Endothelial cell of umbilical vein (primary cell): ENCODE measurements around the gene GEMIN4. TPM values are rescaled to one million over a fixed set of nuclear protein-coding genes. Genes with fewer than 3 reads are reported as not detected.

Experiments
- BruUV-seq: library from RNA; stranded (reverse); fragments of 400-500 nt; replicated peaks from 2 replicates; lab custom pipeline; 2021; lab: Mats Ljungman, UMichigan
- CTCF ChIA-PET: fragments of 300-600, 350-600 bp; sonication (Branson Sonifier 250); formaldehyde crosslinking; loops from one replicate; lab custom pipeline; 2021; ENCODE audit warnings: antibody characterized with exemption, inconsistent platforms; lab: Charles Lee
- POLR2A ChIA-PET: fragments of 300-600, 350-600 bp; sonication (Branson Sonifier 250); formaldehyde crosslinking; loops from one replicate; lab custom pipeline; 2021; ENCODE audit warnings: antibody characterized with exemption, inconsistent platforms; lab: Charles Lee
- DNase-seq: peaks from one replicate; pipeline ENCODE4 v3.0.0-alpha.2; 2011; ENCODE audit warnings: low read depth, low spot score
- FAIRE-seq: peaks from 2 replicates; lab custom pipeline; 2011; peaks lifted over from hg19 to GRCh38; lab: Jason Lieb, UNC
- H2AFZ ChIP-seq: 2 replicates; pipeline ENCODE4 v1.6.0; 2012; ENCODE audit warnings: low read depth, low read length, control low read depth, inconsistent platforms
- H3K27ac ChIP-seq: 2 replicates; pipeline ENCODE4 v1.5.1; 2011; ENCODE audit warnings: low read depth, mild to moderate bottlenecking, control low read depth, low read length, moderate library complexity; ENCODE audit not compliant: insufficient read depth
- H3K27me3 ChIP-seq, 2 experiments: 2 replicates each; pipeline versions ENCODE4 v1.6.0 to v1.6.1; 2011; ENCODE audit warnings: low read length in 2 of 2, mixed read lengths in 1 of 2; ENCODE audit not compliant: control insufficient read depth in 2 of 2, insufficient read depth in 2 of 2
- H3K36me3 ChIP-seq, 2 experiments: 2 replicates in 1 of 2; 3 replicates in 1 of 2; pipeline ENCODE4 v1.5.1; 2011; ENCODE audit warnings: low read length in 2 of 2, mild to moderate bottlenecking in 1 of 2, moderate library complexity in 1 of 2; ENCODE audit not compliant: control insufficient read depth in 2 of 2, insufficient read depth in 2 of 2; ENCODE audit errors: extremely low read depth in 1 of 2
- H3K4me1 ChIP-seq: 3 replicates; pipeline ENCODE4 v1.5.1; 2011; ENCODE audit warnings: mild to moderate bottlenecking, low read length; ENCODE audit not compliant: control insufficient read depth, insufficient read depth; ENCODE audit errors: extremely low read depth
- H3K4me2 ChIP-seq: 2 replicates; pipeline ENCODE4 v1.6.1; 2011; ENCODE audit warnings: low read length, control low read depth, mixed read lengths; ENCODE audit not compliant: insufficient read depth
- H3K4me3 ChIP-seq, 3 experiments: fragments of 200-600 bp in 1 of 3; sonication (generic), shearing (Covaris generic) in 1 of 3; replicated peaks in 1 of 3; 2 replicates each; pipeline ENCODE4 v1.5.1; 2011 to 2016; ENCODE audit warnings: control low read depth in 3 of 3, low read length in 3 of 3, mild to moderate bottlenecking in 2 of 3, inconsistent platforms in 1 of 3, low read depth in 1 of 3, moderate library complexity in 1 of 3; ENCODE audit not compliant: insufficient read depth in 1 of 3
- H3K79me2 ChIP-seq: 2 replicates; pipeline ENCODE4 v1.6.0; 2012; ENCODE audit warnings: low read length, inconsistent platforms; ENCODE audit not compliant: control insufficient read depth, insufficient read depth
- H3K9ac ChIP-seq: replicated peaks from 2 replicates; pipeline ENCODE3; 2011; ENCODE audit warnings: low read length, control low read depth; ENCODE audit not compliant: insufficient read depth; ENCODE audit errors: extremely low read depth
- H3K9me1 ChIP-seq: replicated peaks from 3 replicates; pipeline ENCODE4 v1.6.0; 2011; ENCODE audit warnings: mild to moderate bottlenecking, low read length; ENCODE audit not compliant: control insufficient read depth, insufficient read depth; ENCODE audit errors: extremely low read depth
- H3K9me3 ChIP-seq: replicated peaks from 2 replicates; pipeline ENCODE4 v1.5.1; 2012; ENCODE audit warnings: low read length, inconsistent platforms; ENCODE audit not compliant: control insufficient read depth, insufficient read depth
- H4K20me1 ChIP-seq: replicated peaks from 2 replicates; pipeline ENCODE3; 2011; ENCODE audit warnings: mild to moderate bottlenecking, low read length; ENCODE audit not compliant: control insufficient read depth, insufficient read depth; ENCODE audit errors: extremely low read depth
- EZH2 ChIP-seq: IDR thresholded peaks from 2 replicates; pipeline ENCODE4 v1.6.1; 2012; ENCODE audit warnings: borderline replicate concordance, low read depth, mild to moderate bottlenecking, moderate library complexity, low read length, inconsistent platforms; ENCODE audit not compliant: severe bottlenecking
- FOS ChIP-seq: IDR thresholded peaks from 2 replicates; pipeline ENCODE4 v1.6.1; 2011; ENCODE audit warnings: mild to moderate bottlenecking, low read length, moderate library complexity, borderline replicate concordance; ENCODE audit not compliant: insufficient read depth
- GATA2 ChIP-seq: IDR thresholded peaks from 2 replicates; pipeline ENCODE4 v1.7.0; 2011; ENCODE audit warnings: low read depth, mild to moderate bottlenecking, moderate library complexity, mixed read lengths, low read length; ENCODE audit not compliant: insufficient read length, insufficient read depth
- JUN ChIP-seq: IDR thresholded peaks from 2 replicates; pipeline ENCODE4 v1.6.1; 2011; ENCODE audit warnings: borderline replicate concordance, low read depth; ENCODE audit not compliant: insufficient read length, insufficient read depth
- MAX ChIP-seq: IDR thresholded peaks from 2 replicates; pipeline ENCODE4 v1.6.1; 2011; ENCODE audit not compliant: insufficient read depth, insufficient read length
- MYC ChIP-seq: IDR thresholded peaks from one replicate; pipeline ENCODE4 v1.6.1; 2011; ENCODE audit warnings: mild to moderate bottlenecking, low read depth, low read length
- POLR2A ChIP-seq: IDR thresholded peaks from 2 replicates; pipeline ENCODE4 v1.6.1; 2012; ENCODE audit warnings: low read depth, mild to moderate bottlenecking, control low read depth, low read length
- POLR2AphosphoS5 ChIP-seq: IDR thresholded peaks from 2 replicates; pipeline ENCODE4 v1.6.1; 2012; ENCODE audit warnings: low read depth, mild to moderate bottlenecking, control low read depth, low read length, moderate library complexity; ENCODE audit not compliant: insufficient read depth
- dilution Hi-C: fragments of 300-500 bp; cut with MboI; formaldehyde crosslinking; loops from one replicate; pipeline ENCODE4 v1.15.0; 2019; ENCODE audit warnings: low sequenced_read_pairs; ENCODE audit not compliant: extremely low pct_ligation_motif_present
- intact Hi-C: fragments of 100-400 bp; cut with micrococcal nuclease; formaldehyde crosslinking; loops from one replicate; pipeline ENCODE4 v1.10.0; 2022
- polyA plus RNA-seq, 4 experiments: library from polyadenylated mRNA; depleted of rRNA in 3 of 4; stranded (reverse) in 3 of 4; unstranded in 1 of 4; fragments of >200 nt; gene quantifications; 2 replicates each; pipeline versions ENCODE4 v1.2.1 to v1.2.3, GENCODE V29; 2011 to 2012; ENCODE audit warnings: missing spikeins in 1 of 4
- total RNA-seq: library from RNA; stranded (reverse); gene quantifications from 2 replicates; pipeline ENCODE4 v1.2.3, GENCODE V29; 2021
- TF ChIP-seq, protein P1 (sequence below), 2 donors: IDR thresholded peaks; 1 replicate in 1 of 2; 2 replicates in 1 of 2; pipeline ENCODE4 v1.5.1; 2011; ENCODE audit warnings: low read length in 2 of 2, mild to moderate bottlenecking in 2 of 2, moderate library complexity in 2 of 2, control low read depth in 1 of 2, inconsistent platforms in 1 of 2, low read depth in 1 of 2; ENCODE audit not compliant: insufficient read depth in 1 of 2; ENCODE audit errors: extremely low read depth in 1 of 2

The GEMIN4 gene
- total and polyA plus RNA-seq, 2 donors (not counting 3 experiments of a cell fraction or from before 2014, with no cell fraction given): 23.5 to 29.9 TPM

DNA sequence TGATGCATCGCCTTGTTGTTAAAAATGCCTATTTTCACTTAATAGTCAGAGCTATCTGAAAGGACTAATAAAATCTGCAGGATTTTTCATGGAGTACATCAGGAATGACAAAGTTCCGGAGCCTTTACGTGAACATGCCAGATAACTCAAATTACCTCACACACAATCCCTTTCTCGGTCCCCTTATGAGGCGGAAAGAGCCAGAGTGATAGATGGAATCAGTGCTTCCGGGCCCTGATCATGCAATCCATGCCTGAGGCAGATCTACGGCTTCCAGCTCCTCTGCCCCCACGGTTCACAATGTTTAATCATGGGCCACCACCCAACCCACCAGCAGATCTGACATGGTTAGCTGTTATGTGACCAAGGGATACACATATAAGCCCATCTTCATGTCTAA is 54.4 kb downstream of the GEMIN4 start:
- BruUV-seq: no TSS peak
- Histone ChIP-seq H3K9ac (no peak overlapping the region), H3K9me3 (no peaks in the 10 kb centered on the region), H4K20me1 (peaks cover 3% of the 10 kb centered on the region), H3K27ac (no peak overlapping the region), H3K4me3 (no peak overlapping the region), H3K4me2 (no peak overlapping the region), H3K79me2 (no peaks in the 10 kb centered on the region), H3K27me3 (no peaks in the 10 kb centered on the region), H3K9me1 (no peaks in the 10 kb centered on the region), H2AFZ (no peak overlapping the region), H3K4me1 (peaks cover 35% of the 10 kb centered on the region), H3K36me3 (peaks cover 7 to 8% of the 10 kb centered on the region in 2 experiments)
- POLR2A ChIA-PET: no interaction called here
- no peak for DNase-seq
- intact Hi-C loops: loop anchor here (2.0 kb wide), 1 partner anchor 141 kb away; no protein-coding TSS in a partner anchor
- no peak for FAIRE-seq
- no peak for TF ChIP-seq FOS
- no peak for TF ChIP-seq JUN
- no peak for TF ChIP-seq POLR2AphosphoS5
- TF ChIP-seq MAX: no peak
- TF ChIP-seq GATA2: no peak
- TF ChIP-seq, protein P1, sequence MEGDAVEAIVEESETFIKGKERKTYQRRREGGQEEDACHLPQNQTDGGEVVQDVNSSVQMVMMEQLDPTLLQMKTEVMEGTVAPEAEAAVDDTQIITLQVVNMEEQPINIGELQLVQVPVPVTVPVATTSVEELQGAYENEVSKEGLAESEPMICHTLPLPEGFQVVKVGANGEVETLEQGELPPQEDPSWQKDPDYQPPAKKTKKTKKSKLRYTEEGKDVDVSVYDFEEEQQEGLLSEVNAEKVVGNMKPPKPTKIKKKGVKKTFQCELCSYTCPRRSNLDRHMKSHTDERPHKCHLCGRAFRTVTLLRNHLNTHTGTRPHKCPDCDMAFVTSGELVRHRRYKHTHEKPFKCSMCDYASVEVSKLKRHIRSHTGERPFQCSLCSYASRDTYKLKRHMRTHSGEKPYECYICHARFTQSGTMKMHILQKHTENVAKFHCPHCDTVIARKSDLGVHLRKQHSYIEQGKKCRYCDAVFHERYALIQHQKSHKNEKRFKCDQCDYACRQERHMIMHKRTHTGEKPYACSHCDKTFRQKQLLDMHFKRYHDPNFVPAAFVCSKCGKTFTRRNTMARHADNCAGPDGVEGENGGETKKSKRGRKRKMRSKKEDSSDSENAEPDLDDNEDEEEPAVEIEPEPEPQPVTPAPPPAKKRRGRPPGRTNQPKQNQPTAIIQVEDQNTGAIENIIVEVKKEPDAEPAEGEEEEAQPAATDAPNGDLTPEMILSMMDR (IDR thresholded peaks at IDR 0.05; ENCODE audit: extremely low read depth in 1 of 2, insufficient read depth in 1 of 2, low read depth in 1 of 2, low read length in 2 of 2): no peak
- TF ChIP-seq MYC: no peak
- TF ChIP-seq POLR2A: no peak
- TF ChIP-seq EZH2: no peak
- dilution Hi-C loops: loop anchor here (10.0 kb wide), 1 partner anchor 93 kb away; no protein-coding TSS in a partner anchor
- CTCF ChIA-PET: interaction anchor here (0.7 to 16.0 kb wide), 3 partner anchors 9 to 286 kb away, joined by 3 to 762 read pairs (median 3); a partner anchor contains a TSS
